Activated CD8-positive, alpha-beta T cell treated with anti-CD3 and anti-CD28 coated beads for 36 hours (primary cell): Measurements from ENCODE around the gene DCTD. TPM values are rescaled to one million over a fixed set of nuclear protein-coding genes. Genes with fewer than 3 reads are reported as not detected.
A peak's percentile ranks its signal among the peaks of the same experiment; 100 is the strongest.

Experiments
- ATAC-seq: fragments of 200-7000 bp; cut with Tn5 transposase; one replicate; pipeline ENCODE4 v1.10.0; 2021; ENCODE audit warnings: mild to moderate bottlenecking, moderate library complexity
- CTCF ChIA-PET: fragments of 350-600 bp; sonication (Branson Sonifier 250); formaldehyde crosslinking; loops from one replicate; lab custom pipeline; 2021; ENCODE audit warnings: antibody characterized with exemption; lab: Charles Lee
- POLR2A ChIA-PET: fragments of 350-600 bp; sonication (Branson Sonifier 250); formaldehyde crosslinking; loops from one replicate; lab custom pipeline; 2021; ENCODE audit warnings: antibody characterized with exemption; lab: Charles Lee
- DNase-seq: peaks from one replicate; pipeline ENCODE4 v3.0.0-alpha.2; 2020
- H3K27ac Mint-ChIP-seq: one replicate; pipeline ENCODE4 v1.8.0; 2021; ENCODE audit warnings: mild to moderate bottlenecking, mixed read lengths
- H3K27me3 Mint-ChIP-seq: one replicate; pipeline ENCODE4 v1.8.0; 2021; ENCODE audit warnings: mixed read lengths
- H3K36me3 Mint-ChIP-seq: one replicate; pipeline ENCODE4 v1.8.0; 2021; ENCODE audit warnings: low read depth, mixed read lengths
- H3K4me1 Mint-ChIP-seq: one replicate; pipeline ENCODE4 v1.8.0; 2021; ENCODE audit warnings: low read depth, mixed read lengths
- H3K4me3 Mint-ChIP-seq: one replicate; pipeline ENCODE4 v1.8.0; 2021; ENCODE audit warnings: mild to moderate bottlenecking, moderate library complexity, mixed read lengths
- H3K9me3 Mint-ChIP-seq: one replicate; pipeline ENCODE4 v1.8.0; 2021; ENCODE audit warnings: mixed read lengths
- intact Hi-C: fragments of 100-400 bp; cut with micrococcal nuclease; formaldehyde crosslinking; loops from one replicate; pipeline ENCODE4 v1.10.0; 2022
- total RNA-seq, 2 experiments: library from RNA; stranded (reverse); gene quantifications; one replicate each; pipeline ENCODE4 v1.2.3, GENCODE V29; 2021
- TF ChIP-seq, protein P1 (sequence below): fragments of 200-600 bp; IDR thresholded peaks from one replicate; pipeline ENCODE4 v1.8.0; 2022; ENCODE audit warnings: antibody characterized with exemption, mild to moderate bottlenecking

The DCTD gene
- 100 to 1,000 TPM; 128 to 131 TPM for total RNA-seq

DNA sequence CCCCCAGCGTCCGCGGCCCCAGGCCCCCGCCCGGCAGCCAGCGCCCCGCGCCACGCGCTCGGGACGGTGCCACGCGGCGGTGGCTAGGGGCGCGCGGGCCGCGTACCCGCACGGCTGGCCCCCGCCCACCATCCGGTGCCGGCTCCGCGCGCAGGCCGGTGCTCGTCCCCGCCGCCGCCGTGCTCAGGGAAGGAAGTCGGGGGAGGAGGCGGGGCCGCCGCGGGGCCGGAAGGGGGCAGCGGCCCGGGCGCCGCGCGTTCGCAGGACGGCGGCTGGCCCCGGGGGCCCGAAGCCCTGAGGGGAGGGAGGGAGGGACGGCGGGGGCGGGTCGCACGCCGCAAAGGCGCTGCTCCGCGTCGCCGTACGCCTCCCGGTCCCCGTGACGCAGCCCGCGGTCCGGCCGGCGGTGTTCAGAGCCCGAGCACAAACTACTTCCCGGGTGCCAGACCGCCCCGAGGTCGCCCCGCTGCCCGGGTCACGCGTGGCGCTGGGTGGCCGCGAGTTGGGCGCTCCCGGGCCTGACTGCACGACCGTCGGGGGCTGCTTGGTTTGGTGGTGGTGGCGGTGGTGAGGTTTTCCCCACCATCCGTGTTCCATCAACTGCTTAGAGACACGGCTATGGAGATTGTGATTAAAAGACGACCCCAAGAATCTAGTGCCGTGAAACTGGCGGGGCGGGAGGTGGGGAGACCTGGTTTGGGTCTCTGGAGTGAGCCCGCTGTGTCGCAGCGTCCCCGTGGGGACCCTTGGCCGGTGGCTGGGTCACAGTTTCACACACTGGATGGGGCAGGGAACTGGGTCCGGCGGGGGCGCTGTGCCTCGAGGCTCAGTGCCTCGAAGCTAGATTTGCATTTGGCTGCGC lies at the start of gene DCTD:
TSS of gene DCTD (minus strand) at position 205 of the 862 bp plus-strand sequence. CDS start 1,818 bp downstream, outside the sequence.
- CTCF ChIA-PET, result interaction anchor here (1.2 to 1.9 kb wide), 4 partner anchors 9 to 490 kb away, joined by 4 to 10 read pairs (median 6); no protein-coding TSS in a partner anchor
- TF ChIP-seq, protein P1, sequence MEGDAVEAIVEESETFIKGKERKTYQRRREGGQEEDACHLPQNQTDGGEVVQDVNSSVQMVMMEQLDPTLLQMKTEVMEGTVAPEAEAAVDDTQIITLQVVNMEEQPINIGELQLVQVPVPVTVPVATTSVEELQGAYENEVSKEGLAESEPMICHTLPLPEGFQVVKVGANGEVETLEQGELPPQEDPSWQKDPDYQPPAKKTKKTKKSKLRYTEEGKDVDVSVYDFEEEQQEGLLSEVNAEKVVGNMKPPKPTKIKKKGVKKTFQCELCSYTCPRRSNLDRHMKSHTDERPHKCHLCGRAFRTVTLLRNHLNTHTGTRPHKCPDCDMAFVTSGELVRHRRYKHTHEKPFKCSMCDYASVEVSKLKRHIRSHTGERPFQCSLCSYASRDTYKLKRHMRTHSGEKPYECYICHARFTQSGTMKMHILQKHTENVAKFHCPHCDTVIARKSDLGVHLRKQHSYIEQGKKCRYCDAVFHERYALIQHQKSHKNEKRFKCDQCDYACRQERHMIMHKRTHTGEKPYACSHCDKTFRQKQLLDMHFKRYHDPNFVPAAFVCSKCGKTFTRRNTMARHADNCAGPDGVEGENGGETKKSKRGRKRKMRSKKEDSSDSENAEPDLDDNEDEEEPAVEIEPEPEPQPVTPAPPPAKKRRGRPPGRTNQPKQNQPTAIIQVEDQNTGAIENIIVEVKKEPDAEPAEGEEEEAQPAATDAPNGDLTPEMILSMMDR, result peak; percentile 16
- peak; percentile 75 for ATAC-seq
- Mint-ChIP-seq H3K27ac (peak within 1 kb of the TSS; percentile 96), H3K9me3 (no peaks in the 10 kb centered on the region), H3K27me3 (no peaks in the 10 kb centered on the region), H3K4me3 (peak within 1 kb of the TSS; percentile 88), H3K4me1 (peaks cover 51% of the 10 kb centered on the region), H3K36me3 (peaks cover 37% of the 10 kb centered on the region)
- peak; percentile 86 for DNase-seq
- intact Hi-C loops, result no loop called here
- POLR2A ChIA-PET, result interaction anchor here (1.0 to 1.1 kb wide), 4 partner anchors 10 to 13 kb away, joined by 3 to 4 read pairs (median 4); no protein-coding TSS in a partner anchor

DNA sequence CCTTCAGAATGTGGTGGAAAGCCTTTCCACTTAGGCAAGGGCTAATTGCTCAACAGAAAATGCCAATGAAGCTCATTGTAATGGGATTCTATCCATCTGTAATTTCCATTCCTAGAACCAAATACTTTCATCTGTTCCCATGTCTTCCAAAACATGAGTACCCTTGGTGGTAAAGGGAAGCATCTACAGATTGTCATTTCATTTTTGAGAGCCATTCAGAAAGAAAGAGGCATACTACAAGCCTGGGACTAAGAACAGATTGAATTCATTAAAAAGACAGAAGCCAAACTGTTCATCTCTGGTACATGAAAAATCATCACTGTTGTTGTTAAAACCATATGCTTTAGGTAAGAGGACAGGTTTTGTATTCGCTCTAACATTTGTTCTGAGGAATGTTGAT lies 43.6 kb upstream of the DCTD start:
- ChIA-PET POLR2A (no interaction called here), CTCF (no interaction called here)
- ATAC-seq (no peak), DNase-seq (no peak)
- H3K36me3 Mint-ChIP-seq, result no peaks in the 10 kb centered on the region
- H3K4me3 Mint-ChIP-seq, result no peak overlapping the region
- H3K9me3 Mint-ChIP-seq, result peaks cover 4% of the 10 kb centered on the region
- TF ChIP-seq, protein P1, result no peak
- H3K4me1 Mint-ChIP-seq, result no peaks in the 10 kb centered on the region
- H3K27ac Mint-ChIP-seq, result no peak overlapping the region
- intact Hi-C loops, result no loop called here
- peaks cover 12% of the 10 kb centered on the region for H3K27me3 Mint-ChIP-seq

DNA sequence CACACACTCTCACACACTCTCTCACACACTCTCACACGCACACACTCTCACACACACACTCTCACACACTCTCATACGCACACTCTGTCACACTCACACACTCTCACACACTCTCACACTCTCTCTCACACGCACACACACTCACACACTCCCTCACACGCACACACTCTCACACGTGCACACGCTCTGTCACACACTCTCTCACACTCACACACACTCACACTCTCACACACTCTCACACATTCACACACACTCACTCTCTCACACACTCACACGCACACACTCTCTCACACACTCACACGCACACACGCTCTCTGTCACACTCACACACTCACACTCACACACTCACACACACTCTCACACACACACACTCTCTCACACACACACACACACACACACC lies 43.0 kb upstream of the DCTD start:
- Mint-ChIP-seq H3K9me3 (peaks cover 4% of the 10 kb centered on the region), H3K4me1 (no peaks in the 10 kb centered on the region), H3K27me3 (peaks cover 10% of the 10 kb centered on the region), H3K4me3 (no peak overlapping the region), H3K36me3 (no peaks in the 10 kb centered on the region), H3K27ac (no peak overlapping the region)
- intact Hi-C loops, result no loop called here
- TF ChIP-seq, protein P1, result no peak
- DNase-seq (no peak), ATAC-seq (no peak)
- CTCF ChIA-PET, result no interaction called here
- POLR2A ChIA-PET, result no interaction called here

DNA sequence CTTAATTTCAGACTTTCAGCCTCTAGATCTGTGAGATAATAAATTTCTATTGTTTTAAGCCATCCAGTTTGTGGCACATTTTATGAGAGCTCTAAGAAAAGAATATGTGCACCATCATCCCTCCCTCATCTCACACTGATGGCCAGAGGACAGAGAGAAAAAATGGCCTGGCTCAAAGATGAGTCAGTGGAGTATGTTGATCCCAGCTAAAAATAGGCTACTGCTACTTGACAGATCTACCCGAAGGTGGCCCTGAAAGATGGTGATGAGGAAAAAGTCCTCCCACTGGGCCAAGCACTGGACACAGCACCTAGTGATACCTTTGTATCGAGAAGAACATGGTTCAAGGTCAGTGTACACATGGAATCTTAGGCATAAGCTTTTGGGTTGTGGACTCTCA lies 38.2 kb upstream of the DCTD start:
- H3K4me1 Mint-ChIP-seq, result no peaks in the 10 kb centered on the region

More for the DNA sequence above, 38.2 kb upstream of the DCTD start:
- DNase-seq, result no peak
- no peak overlapping the region for H3K4me3 Mint-ChIP-seq
- H3K9me3 Mint-ChIP-seq, result peaks cover 6% of the 10 kb centered on the region
- no peaks in the 10 kb centered on the region for H3K36me3 Mint-ChIP-seq
- TF ChIP-seq, protein P1, result no peak
- intact Hi-C loops, result no loop called here
- peaks cover 2% of the 10 kb centered on the region for H3K27me3 Mint-ChIP-seq
- no peak for ATAC-seq
- CTCF ChIA-PET, result interaction anchor here (1.2 kb wide), 1 partner anchor 294 kb away, joined by 3 read pairs; no protein-coding TSS in a partner anchor
- H3K27ac Mint-ChIP-seq, result no peak overlapping the region
- POLR2A ChIA-PET, result no interaction called here
